CD4-positive, alpha-beta T cell treated with Interleukin-6 at 100 ng/mL for 8 hours (primary cell): Measurements from ENCODE around the gene FES.
"Not testable (repeated sequence)": the region's sequence is repeated elsewhere in the genome, so short reads cannot be mapped to it uniquely, and the experiment has no call there.

ENCODE experiments used
- DNase-seq: peaks from one replicate; pipeline ENCODE4 v3.0.0-alpha.2; 2020; ENCODE audit warnings: mixed read lengths, low spot score

FES gene

DNA sequence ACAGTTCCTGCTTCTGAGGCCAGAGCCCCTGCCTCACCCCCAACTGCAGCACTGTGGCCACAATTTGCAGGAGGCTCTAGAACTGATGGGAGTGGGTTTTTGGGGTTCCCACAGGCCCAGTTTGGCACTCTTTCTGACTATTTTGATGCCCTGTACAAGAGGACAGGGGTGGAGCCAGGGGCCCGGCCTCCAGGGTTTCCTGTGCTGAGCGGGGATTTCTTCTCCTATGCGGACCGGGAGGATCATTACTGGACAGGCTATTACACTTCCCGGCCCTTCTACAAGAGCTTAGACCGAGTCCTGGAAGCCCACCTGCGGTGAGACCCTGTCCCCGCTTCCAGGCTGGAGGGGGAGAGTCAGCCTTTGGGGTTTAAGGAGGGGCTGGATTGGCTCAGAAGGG, 25.7 kb downstream of the FES start:
- no peak for DNase-seq

DNA sequence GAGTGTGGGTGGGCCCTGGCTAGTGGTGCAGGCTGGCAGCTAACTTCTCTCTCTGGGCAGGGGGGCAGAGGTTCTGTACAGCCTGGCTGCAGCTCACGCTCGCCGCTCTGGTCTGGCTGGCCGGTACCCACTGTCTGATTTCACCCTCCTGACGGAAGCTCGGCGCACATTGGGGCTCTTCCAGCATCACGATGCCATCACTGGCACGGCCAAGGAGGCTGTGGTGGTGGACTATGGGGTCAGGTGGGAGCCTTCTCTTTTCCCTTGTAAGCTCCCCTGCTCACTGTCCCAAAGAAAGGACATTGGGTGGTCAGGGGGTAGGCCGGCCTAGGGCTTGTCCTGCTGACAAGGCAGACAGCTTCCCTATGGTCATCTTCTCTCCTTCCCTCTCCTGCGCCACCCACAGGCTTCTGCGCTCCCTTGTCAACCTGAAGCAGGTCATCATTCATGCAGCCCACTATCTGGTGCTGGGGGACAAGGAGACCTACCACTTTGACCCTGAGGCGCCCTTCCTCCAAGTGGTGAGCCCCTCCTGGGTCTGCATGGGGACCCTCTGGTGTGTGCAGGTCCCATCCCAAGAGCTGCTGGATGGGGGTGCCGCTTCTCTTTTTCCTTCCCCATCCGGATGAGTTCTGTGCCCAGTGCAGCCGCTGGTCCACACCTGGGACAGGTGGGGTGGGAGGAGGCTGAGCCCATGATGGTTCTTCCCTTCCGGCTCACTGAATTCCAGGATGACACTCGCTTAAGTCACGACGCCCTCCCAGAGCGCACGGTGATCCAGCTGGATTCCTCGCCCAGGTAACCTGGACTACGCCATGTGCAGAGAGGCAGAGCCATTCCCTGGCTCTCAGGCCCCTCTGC, 26.4 kb downstream of the FES start:
- no peak for DNase-seq

DNA sequence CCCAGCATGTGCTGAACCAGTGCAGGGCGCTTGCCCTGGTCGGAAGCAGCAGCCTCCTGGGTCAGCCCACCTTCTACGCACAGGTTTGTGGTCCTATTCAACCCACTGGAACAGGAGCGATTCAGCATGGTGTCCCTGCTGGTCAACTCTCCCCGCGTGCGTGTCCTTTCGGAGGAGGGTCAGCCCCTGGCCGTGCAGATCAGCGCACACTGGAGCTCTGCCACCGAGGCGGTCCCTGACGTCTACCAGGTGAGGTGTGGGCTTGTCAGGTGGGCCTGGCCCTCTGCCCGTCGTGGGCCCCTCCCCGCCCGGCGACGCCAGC, 27.0 kb downstream of the FES start:
- no peak for DNase-seq

DNA sequence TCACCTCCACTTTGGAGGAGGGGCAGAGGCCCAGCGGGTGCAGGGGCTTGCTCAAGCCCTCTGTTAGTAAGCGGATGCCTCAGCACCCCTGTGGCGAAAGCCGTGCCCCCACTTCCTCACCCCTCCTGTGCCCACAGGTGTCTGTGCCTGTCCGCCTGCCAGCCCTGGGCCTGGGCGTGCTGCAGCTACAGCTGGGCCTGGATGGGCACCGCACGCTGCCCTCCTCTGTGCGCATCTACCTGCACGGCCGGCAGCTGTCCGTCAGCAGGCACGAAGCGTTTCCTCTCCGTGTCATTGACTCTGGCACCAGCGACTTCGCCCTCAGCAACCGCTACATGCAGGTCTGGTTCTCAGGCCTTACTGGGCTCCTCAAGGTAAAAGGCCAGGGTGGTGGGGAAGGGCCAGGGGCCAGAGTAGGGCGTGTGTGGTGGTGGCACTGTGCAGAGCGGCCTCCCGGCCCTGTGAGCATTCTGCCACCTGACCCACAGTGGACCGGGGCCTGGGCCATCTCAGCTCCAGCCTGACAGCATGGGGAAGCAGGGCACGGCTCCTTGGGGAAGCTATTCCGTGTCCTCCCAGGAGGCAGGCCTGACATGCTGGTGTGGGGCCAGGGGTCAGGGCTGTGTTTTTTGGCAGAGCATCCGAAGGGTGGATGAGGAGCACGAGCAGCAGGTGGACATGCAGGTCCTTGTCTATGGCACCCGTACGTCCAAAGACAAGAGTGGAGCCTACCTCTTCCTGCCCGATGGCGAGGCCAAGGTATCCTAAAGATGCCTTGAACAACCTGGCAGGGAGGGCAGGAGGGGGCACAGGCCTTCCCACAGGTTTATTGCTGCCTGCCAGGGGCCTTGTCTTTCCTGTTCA, 27.8 kb downstream of the FES start:
- DNase-seq = no peak

DNA sequence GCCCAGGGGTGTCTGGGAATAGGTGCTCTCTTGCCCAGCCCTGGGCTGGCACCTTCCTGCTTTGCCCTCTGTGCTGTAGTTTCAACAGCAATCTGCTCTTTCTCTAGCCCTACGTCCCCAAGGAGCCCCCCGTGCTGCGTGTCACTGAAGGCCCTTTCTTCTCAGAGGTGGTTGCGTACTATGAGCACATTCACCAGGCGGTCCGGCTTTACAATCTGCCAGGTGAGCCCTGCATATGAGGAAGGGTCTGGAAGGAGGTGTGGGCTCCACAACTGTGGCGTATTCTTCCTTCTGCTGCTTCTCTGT, 28.4 kb downstream of the FES start:
- DNase-seq = no peak

DNA sequence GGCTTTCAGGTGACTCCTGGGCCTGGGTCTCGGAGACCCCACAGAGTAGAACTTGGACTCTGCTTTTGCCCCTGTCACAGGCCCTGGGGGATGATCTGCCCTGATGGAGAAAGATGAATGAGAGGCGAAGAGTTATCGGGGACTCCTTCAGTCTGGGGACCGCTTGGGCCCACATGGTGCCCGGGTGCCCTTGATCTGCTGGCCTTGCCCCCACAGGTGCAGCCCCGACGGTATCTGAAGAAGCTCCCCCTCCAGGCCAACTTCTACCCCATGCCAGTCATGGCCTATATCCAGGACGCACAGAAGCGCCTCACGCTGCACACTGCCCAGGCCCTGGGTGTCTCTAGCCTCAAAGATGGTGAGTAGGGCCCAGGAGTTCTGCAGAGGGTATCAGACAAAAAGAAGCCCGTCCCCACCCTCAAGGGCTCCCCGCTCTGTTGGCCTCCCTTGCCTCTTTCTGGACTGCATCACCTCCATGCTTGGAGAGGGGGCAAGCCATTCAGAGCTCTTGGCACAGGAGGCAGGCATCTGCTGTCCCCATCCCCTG, 29.2 kb downstream of the FES start:
- DNase-seq = no peak

DNA sequence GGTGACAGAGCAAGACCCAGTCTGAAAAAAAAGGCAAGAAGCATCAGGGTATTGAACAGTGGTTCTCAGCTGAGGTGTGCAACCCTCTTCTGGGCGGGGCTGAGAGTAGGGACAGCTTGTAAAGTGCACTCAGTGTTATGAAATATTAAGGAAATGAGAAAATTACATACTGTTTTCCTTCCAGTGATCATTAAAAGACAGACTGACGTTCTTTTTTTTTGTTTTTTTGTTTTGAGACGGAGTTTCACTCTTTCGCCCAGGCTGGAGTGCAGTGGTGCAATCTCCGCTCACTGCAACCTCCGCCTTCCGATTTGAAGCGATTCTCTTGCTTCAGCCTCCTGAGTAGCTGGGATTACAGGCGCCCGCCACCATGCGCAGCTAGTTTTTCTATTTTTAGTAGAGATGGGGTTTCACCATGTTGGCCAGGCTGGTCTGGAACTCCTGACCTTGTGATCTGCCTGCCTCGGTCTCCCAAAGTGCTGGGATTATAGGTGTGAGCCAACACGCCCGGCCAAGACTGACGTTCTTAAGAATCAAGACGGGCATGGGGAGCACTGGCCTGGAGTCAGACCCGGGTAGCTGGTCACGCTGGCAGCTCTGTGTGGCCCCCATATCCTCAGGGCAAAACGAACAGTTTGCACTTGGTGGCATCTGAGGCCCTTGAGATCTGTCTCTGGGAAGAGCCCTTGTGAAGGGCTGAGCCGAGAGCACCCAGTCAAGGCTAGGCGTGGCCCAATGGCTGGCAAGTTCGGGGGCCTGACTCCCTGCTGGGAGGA, 30.2 kb downstream of the FES start:
- no peak for DNase-seq

DNA sequence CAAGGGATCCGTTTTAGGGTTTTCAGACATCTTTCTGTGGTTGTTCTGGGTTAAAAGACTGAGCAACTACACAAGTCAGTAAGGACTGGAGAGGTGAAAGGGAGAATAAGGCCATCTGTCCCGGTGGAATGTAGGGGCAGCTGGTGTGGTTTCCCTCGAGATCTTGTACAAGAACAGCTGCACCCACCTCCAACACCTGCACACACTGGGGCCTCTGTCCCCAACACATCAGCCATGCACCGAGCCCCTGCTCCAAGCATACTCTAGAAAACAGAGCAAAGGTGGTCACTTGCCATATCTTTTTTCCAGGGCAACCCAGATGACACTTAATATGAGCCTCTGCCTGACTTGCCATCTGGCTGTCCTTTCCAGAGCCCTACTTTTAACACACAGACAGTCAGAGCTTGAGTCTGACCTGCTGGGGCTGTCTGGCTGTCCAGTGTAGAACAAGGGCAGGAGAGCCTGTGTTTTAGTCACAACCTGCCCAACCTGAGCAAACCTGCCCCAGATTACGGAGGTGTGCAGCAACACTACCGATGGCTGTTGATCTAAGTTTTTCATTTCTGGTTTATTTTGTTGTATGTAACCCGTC, 31.0 kb downstream of the FES start:
- DNase-seq = no peak

DNA sequence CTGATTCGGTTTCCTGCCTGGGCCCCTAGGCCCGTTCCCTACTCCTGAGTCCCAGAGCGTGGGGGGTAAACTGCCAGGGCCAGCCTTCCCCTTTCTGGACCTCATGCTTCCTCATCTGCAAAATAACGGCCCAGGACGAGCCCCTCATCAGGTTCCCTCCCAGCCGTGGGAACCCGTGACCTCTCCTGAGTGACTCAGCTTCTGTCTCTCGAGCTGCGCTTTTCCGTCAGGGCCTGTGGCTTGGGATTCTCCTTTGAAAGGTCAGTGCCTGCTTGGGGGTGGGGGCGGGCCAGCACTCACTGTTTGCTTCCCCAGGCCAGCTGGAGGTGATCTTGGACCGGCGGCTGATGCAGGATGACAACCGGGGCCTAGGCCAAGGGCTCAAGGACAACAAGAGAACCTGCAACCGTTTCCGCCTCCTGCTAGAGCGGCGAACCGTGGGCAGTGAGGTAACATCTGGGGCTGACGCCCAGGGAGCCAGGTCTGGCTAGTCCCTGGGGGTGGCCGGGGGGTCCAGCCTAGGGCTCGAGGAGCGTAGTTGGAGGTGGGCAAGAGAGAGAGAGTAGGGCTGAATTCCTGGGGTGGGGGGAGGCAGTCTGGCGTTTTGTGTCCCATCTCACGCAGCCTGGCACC, 31.6 kb downstream of the FES start:
- no peak for DNase-seq

DNA sequence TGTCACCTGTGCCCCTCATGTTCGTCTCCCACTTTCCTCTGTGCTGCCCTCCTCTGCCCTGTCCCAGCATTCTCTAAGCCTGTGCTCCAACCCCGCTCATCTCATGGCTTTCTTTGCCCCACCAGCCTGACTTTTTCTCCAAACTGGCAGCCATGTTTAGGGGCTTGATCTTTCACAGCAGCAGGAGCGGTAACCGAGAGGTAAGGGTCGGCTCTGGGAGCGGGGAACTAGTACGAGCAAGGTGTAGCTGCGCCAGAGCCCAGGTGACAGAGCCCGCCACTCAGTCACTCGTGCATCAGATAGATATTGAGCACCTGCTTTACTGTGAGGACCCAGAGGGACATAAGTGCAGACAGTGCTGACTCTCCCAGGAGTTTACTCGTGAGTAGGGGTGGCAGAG, 32.2 kb downstream of the FES start:
- DNase-seq = no peak

DNA sequence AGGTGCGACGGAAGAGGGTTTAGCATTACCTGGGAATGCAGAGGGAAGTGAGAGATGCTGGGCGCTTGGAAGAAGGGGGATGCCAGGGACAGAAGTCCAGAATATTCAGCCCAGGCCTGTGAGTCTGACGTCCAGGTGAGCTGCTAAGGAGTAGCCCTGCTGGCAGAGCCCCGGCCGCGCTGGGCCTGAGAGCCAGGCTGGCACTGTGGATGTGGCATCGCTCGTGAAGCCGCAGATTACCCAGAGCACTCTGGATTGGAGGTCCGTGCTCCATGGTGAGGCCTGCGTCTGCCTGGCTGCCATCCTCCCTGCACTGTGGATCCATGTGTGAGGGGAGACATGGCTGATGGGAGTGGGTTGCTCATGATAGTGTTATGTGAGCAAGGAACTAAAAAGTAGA, 33.3 kb downstream of the FES start:
- DNase-seq = no peak

DNA sequence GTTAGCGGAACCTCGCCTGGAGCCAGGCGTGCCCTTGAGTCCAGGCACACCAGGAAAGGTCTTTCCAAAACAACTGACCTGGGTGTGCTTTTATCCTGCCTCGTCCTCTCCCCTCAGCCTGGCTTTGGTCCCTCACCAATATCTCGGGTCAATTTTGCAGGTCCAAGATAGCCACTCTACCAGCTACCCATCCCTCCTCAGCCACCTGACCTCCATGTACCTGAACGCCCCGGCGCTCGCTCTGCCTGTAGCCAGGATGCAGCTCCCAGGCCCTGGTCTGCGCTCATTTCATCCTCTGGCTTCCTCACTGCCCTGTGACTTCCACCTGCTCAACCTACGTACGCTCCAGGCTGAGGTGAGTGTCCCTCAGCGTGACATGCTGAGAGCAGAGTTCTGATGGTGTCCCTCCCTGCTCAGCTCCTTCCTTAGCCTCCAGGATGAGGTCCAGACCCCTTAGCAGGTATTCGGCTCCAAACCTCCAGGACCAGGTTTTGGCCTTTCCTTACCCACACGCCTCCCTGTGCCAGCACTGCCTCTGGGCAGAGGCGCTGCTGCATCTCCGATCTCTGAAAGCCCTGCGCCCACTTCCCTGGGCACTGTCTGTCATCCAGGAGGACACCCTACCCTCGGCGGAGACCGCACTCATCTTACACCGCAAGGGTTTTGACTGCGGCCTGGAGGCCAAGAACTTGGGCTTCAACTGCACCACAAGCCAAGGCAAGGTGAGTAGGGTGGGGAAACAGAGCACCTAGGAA, 33.9 kb downstream of the FES start:
- DNase-seq = no peak

DNA sequence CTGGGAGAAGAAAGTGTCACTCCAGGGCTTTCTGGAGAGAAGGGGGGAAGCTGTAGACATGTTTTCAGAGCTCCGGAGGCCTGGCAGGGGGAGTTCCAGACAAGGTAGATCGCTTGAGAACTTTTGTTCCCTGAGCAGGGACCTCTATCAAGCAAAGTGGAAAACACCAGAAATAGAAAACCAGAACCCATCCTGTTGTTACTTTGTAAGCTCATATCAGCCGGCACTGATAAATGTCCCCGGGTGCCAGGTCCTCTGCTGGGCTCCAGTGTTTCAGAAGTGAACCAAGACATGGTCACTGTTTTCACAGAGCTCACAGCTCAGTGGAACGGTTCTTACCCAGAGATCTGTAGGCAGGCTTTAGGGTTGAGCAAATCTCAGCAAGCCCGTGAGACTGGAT, 34.5 kb downstream of the FES start:
- no peak for DNase-seq

DNA sequence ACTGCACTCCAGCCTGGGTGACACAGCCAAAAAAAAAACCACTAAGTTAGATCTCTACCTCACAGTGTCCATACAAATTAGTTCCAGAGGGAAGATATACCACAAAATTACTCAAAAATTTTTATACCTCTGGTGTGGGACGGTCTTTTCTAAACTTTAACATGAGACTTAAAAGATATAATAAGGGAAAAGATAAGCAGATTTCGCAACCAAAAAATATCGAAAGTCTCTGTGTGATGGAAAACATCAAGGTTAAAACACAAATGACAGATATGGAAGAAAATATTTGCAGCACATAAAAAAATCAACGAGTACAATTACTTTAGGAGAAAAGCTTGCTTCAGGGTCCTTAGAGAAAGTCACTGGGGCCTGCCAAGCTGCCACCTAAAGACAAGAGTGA, 37.6 kb downstream of the FES start:
- DNase-seq = no peak

DNA sequence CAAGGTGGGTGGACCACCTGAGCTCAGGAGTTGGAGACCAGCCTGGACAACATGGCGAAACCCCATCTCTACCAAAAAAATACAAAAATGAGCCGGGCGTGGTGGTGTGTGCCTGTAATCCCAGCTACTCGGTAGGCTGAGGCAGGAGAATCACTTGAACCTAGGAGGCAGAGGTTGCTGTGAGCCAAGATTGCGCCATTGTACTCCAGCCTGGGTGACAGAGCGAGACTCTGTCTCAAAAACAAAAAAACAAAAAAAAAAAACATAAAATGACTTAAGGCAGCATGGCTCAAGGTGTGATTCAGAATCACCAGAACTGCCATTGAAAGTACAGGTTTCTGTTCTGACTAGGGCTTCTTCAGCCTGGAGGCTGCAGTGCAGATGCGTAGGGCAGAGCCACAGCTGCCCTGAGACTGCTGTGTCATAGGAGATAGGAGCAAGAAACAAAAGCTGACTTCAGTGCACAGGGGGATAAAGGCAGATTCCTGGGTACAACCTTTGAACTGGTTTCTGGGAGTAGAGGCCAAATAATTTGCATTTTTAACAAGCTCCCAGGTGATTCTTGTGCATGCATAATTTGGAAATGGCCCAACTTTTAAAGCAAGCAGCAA, 38.5 kb downstream of the FES start:
- not testable (repeated sequence) for DNase-seq

DNA sequence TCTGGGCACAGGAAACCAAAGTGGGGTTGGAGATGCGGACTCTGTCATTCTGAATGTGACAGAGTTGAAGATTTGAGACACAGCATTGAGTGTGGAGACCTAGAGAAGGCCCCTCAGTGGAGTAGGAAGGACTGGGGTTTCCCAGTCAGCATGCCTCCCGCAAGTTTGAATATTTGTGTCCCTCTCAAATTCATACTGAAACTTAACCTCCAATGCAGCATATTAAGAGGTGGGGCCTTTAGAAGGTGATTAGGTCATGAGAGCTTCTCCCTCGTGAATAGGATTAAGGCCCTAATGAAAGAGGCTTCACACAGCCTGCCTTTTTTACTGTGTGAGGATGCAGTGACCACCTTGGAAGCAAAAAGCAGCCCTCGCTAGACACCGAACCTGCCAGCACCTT, 40.1 kb downstream of the FES start:
- DNase-seq = no peak

DNA sequence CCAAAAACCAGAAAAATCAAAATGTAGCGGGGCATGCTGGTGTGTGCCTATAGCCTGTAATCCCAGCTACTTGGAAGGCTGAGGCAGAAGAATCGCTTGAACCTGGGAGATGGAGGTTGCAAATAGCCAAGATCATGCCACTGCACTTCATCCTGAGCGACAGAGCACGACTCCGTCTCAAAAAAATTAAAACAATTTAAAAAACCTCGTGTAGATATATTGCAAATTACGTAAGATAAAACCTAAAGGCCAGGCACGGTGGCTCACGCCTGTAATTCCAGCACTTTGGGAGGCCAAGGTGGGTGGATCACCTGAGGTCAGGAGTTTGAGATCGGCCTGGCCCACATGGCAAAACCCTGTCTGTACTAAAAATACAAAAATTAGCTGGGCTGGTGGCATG, 42.5 kb downstream of the FES start:
- not testable (repeated sequence) for DNase-seq

DNA sequence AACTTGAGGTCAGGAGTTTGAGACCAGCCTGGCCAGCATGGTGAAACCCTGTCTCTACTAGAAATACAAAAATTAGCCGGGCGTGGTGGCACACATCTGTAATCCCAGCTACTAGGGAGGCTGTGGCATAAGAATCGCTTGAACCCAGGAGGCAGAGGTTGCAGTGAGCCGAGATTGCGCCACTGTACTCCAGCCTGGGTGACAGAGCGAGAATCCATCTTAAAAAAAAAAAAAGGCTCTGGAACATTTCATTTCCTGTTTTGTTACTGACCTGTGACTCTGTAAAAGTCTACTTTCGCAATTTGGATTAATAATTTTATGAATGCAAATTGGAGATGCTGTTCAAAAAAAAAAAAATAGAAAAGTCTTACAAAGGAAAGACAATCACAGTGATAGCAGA, 43.8 kb downstream of the FES start:
- DNase-seq = not testable (repeated sequence)

DNA sequence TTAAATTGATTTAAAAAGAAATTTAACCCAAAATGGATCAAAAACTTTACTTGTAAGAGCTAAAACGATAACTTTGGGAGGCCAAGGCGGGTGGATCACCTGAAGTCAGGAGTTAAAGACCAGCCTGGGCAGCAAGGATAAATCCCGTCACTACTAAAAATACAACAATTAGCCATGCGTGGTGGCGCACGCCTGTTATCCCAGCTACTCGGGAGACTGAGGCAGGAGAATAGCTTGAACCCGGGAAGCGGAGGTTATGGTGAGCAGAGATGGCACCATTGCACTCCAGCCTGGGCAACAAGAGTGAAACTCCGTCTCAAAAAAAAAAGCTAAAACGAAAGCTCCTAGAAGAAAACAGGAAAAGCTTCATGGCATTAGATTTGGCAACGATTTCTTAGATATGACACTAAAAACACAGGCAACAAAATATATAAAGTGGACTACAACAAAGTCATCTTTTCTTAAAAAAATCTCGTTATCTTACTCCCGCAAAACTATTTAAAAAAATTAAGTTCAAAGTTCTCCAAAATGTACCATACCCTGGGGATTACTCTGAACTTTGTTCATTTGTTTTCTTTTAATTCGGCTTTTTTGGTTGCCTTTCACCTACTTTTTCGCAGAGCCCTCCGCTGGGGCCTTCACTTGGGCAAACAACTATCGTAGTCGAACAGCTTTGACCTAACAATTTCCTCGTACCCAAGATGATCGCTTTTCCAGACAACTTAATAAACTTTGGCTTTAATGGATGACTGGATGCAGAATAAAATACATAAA, 45.1 kb downstream of the FES start:
- DNase-seq = no peak
